Loucy (cell line): ENCODE results near the gene TTC12.

Experiments
- H2AFZ ChIP-seq: fragments of 200-600 bp; sonication (generic); 2 replicates; pipeline ENCODE4 v1.6.0; 2016; ENCODE audit warnings: antibody characterized with exemption, mild to moderate bottlenecking, low read length, moderate library complexity
- H3F3A ChIP-seq: fragments of 200-600 bp; 2 replicates; pipeline ENCODE4 v1.6.0; 2016; ENCODE audit warnings: antibody characterized with exemption, low read depth, mild to moderate bottlenecking
- H3K27me3 ChIP-seq: fragments of 200-600 bp; sonication (generic); 2 replicates; pipeline ENCODE4 v1.6.1; 2014; ENCODE audit warnings: low read length, mild to moderate bottlenecking; ENCODE audit not compliant: insufficient read depth, poor library complexity, severe bottlenecking
- H3K36me3 ChIP-seq: fragments of 200-600 bp; sonication (generic); 2 replicates; pipeline ENCODE4 v1.6.1; 2016; ENCODE audit warnings: low read length; ENCODE audit not compliant: insufficient read depth
- H3K4me1 ChIP-seq: fragments of 200-600 bp; sonication (generic); 2 replicates; pipeline ENCODE4 v1.5.1; 2014; ENCODE audit warnings: low read length, mild to moderate bottlenecking; ENCODE audit not compliant: insufficient read depth, poor library complexity, severe bottlenecking
- H3K4me2 ChIP-seq: fragments of 200-600 bp; sonication (generic); 2 replicates; pipeline ENCODE4 v1.6.0; 2014; ENCODE audit warnings: antibody characterized with exemption, low read length, low read depth, mild to moderate bottlenecking; ENCODE audit not compliant: poor library complexity, severe bottlenecking
- H3K4me3 ChIP-seq: fragments of 200-600 bp; sonication (generic); 2 replicates; pipeline ENCODE4 v1.5.1; 2014; ENCODE audit warnings: low read length, mild to moderate bottlenecking, mixed read lengths; ENCODE audit not compliant: poor library complexity, severe bottlenecking
- H3K79me2 ChIP-seq: fragments of 200-600 bp; sonication (generic); 2 replicates; pipeline ENCODE4 v1.6.1; 2014; ENCODE audit warnings: low read length; ENCODE audit not compliant: insufficient read depth
- H3K9ac ChIP-seq: fragments of 200-600 bp; sonication (generic); 2 replicates; pipeline ENCODE4 v1.6.0; 2014; ENCODE audit warnings: mild to moderate bottlenecking, low read depth, low read length, moderate library complexity; ENCODE audit not compliant: poor library complexity, severe bottlenecking
- H3K9me2 ChIP-seq: fragments of 200-600 bp; sonication (generic); replicated peaks from 2 replicates; pipeline ENCODE4 v1.6.1; 2016; ENCODE audit warnings: low read depth, low read length, mixed read lengths
- H3K9me3 ChIP-seq: fragments of 200-600 bp; sonication (generic); 2 replicates; pipeline ENCODE4 v1.6.1; 2014; ENCODE audit warnings: mild to moderate bottlenecking, antibody characterized with exemption, low read length, low read depth; ENCODE audit not compliant: insufficient read depth
- H4K20me1 ChIP-seq: fragments of 200-600 bp; sonication (generic); 2 replicates; pipeline ENCODE4 v1.6.0; 2014; ENCODE audit warnings: antibody characterized with exemption, low read length, mild to moderate bottlenecking; ENCODE audit not compliant: insufficient read depth, poor library complexity, severe bottlenecking
- EZH2phosphoT487 ChIP-seq: fragments of 200-600 bp; IDR thresholded peaks from 2 replicates; pipeline ENCODE4 v1.6.1; 2018; ENCODE audit warnings: antibody characterized with exemption, mild to moderate bottlenecking, moderate library complexity, borderline replicate concordance
- TF ChIP-seq, protein P1 (sequence below): fragments of 200-600 bp; sonication (generic); conservative IDR thresholded peaks from 2 replicates; pipeline ENCODE4 v1.5.1; 2014; ENCODE audit warnings: mild to moderate bottlenecking, antibody characterized with exemption, low read length

TTC12 gene

DNA sequence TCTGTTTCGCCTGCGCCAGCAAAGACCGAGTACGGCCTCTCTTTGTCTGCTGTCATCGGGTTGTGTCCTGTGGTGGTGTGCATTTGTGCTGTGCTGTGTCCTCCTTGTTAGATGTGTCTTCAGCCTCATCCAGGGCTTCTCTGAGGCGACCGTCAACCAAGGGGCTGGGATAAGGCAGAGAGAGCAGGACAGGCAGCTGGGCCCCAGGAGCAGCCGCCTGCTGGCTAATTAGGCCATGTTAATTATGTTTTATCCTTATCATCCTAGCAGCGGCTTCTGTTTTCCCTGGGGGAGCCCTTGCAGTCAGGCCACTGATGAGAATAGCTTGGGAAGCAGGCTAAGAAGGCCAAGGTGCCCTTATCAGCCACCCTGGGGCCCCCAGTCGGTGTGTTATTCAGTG lies 40.7 kb upstream of the TTC12 start:
- H3K9me2 ChIP-seq = no peaks in the 10 kb centered on the region
- no peak for TF ChIP-seq EZH2phosphoT487
- TF ChIP-seq, protein P1, sequence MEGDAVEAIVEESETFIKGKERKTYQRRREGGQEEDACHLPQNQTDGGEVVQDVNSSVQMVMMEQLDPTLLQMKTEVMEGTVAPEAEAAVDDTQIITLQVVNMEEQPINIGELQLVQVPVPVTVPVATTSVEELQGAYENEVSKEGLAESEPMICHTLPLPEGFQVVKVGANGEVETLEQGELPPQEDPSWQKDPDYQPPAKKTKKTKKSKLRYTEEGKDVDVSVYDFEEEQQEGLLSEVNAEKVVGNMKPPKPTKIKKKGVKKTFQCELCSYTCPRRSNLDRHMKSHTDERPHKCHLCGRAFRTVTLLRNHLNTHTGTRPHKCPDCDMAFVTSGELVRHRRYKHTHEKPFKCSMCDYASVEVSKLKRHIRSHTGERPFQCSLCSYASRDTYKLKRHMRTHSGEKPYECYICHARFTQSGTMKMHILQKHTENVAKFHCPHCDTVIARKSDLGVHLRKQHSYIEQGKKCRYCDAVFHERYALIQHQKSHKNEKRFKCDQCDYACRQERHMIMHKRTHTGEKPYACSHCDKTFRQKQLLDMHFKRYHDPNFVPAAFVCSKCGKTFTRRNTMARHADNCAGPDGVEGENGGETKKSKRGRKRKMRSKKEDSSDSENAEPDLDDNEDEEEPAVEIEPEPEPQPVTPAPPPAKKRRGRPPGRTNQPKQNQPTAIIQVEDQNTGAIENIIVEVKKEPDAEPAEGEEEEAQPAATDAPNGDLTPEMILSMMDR = no peak
- no peaks in the 10 kb centered on the region for H3K27me3 ChIP-seq
- H4K20me1 ChIP-seq = no peaks in the 10 kb centered on the region
- no peaks in the 10 kb centered on the region for H3K79me2 ChIP-seq
- H3F3A ChIP-seq = no peaks in the 10 kb centered on the region
- no peak overlapping the region for H2AFZ ChIP-seq
- H3K4me2 ChIP-seq = no peak overlapping the region
- no peak overlapping the region for H3K9ac ChIP-seq
- H3K36me3 ChIP-seq = no peaks in the 10 kb centered on the region
- H3K4me1 ChIP-seq = no peaks in the 10 kb centered on the region
- H3K4me3 ChIP-seq = no peak overlapping the region
- peaks cover 4% of the 10 kb centered on the region; the same call in 1 of the 2 replicates for H3K9me3 ChIP-seq

DNA sequence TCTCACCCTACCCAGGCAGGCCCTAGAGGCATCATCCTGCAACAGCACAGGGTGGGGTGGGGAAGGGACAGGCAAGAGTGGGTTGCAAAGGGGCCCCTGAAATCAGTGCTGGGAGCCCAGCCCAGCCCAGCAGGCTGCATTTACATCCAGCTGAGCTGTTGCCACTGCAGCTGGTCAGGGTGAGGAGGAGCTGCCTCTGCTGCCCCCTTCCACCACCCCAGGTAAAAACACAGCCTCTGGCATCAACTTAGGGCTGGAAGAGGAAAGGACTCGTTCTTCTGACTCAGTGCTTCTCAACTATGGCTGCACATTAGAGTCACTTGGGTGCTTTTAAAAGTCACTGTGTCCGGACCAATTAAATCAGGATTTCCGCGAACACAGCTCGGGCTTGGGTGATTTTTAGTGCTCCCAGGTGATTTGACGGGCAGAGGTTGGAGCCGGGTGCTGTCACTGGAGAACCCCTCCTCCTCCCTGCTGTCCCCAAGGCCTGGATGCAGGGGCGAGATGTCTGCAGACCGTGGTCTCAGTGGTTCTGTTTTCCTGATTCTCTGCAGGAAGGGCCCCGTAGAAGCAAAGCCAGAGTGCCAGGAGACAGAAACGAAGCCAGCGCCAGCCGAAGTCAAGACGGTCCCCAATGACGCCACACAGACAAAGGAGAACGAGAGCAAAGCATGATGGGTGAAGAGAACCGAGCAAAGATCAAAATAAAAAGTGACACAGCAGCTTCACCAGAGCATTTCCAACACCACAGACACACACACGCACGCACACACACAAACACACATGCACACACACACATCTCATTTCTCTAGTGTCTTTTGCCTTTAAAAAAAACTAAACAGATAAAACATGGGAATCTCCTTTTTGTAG lies 39.4 kb upstream of the TTC12 start:
- Histone ChIP-seq H3K9me2 (no peaks in the 10 kb centered on the region), H3F3A (no peaks in the 10 kb centered on the region), H3K9me3 (peaks cover 4% of the 10 kb centered on the region; the same call in 1 of the 2 replicates), H3K4me1 (no peaks in the 10 kb centered on the region), H3K79me2 (no peaks in the 10 kb centered on the region), H3K36me3 (no peaks in the 10 kb centered on the region), H3K9ac (no peak overlapping the region), H4K20me1 (no peaks in the 10 kb centered on the region), H3K27me3 (no peaks in the 10 kb centered on the region), H2AFZ (no peak overlapping the region), H3K4me3 (no peak overlapping the region), H3K4me2 (no peak overlapping the region)
- no peak for TF ChIP-seq EZH2phosphoT487
- TF ChIP-seq, protein P1 = no peak

DNA sequence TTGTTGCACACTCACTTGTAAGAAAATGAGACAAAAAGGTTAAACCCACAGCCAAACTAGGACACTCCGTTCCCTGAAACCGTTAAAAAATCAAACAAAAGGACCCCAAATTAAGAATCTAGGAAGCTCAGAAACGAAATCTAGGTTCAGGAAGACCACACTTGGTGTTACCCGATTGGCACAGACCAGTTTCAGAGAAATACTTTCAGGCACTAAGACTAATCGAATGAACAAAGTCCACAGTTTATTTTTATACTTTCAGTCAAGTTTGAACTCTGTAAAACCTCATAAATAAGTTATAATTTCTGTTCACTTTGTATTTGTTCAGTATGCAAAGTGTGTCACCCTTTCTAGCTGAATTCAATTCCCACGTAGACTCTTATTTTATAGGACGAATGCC lies 38.8 kb upstream of the TTC12 start:
- no peaks in the 10 kb centered on the region for H4K20me1 ChIP-seq
- H2AFZ ChIP-seq = no peak overlapping the region
- TF ChIP-seq, protein P1 = no peak
- TF ChIP-seq EZH2phosphoT487 = no peak
- H3F3A ChIP-seq = no peaks in the 10 kb centered on the region
- H3K9ac ChIP-seq = no peak overlapping the region
- H3K27me3 ChIP-seq = no peaks in the 10 kb centered on the region
- no peaks in the 10 kb centered on the region for H3K79me2 ChIP-seq
- no peaks in the 10 kb centered on the region for H3K9me2 ChIP-seq
- no peaks in the 10 kb centered on the region for H3K9me3 ChIP-seq
- no peak overlapping the region for H3K4me2 ChIP-seq
- H3K4me3 ChIP-seq = no peak overlapping the region
- no peaks in the 10 kb centered on the region for H3K4me1 ChIP-seq
- no peaks in the 10 kb centered on the region for H3K36me3 ChIP-seq
